ENCODE data around the gene NPAS4.

Gene NPAS4

DNA sequence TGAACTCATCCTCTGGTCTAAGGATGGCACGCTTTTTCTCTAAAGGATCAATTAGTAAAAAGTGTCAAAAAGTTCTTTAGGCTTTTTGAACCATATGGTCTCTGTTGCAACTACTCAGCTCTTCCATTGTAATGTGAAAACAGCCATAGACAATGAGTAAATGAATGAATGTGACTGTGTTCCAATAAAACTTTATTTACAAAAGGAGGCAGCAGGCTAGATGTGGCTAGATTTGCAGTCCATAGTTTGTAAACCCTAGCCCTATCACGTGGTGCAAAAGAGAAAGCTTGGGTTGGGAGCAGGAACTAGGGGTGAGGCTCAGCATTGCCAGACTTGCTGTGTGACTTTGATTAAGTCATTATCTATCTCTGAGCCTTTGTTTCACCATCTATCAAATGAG lies 5.4 kb upstream of the NPAS4 start:
- H3K27me3 ChIP-seq (ENCODE audit: insufficient read depth, low read depth): peaks cover 76% of the 10 kb centered on the region
- H4K20me1 ChIP-seq (ENCODE audit: insufficient read depth): no peaks in the 10 kb centered on the region
- H3K79me2 ChIP-seq (ENCODE audit: insufficient read depth, low read depth): no peaks in the 10 kb centered on the region
- no peak overlapping the region for H3K9ac ChIP-seq
- no peak overlapping the region for H2AFZ ChIP-seq (ENCODE audit: low read depth)
- peaks cover 13% of the 10 kb centered on the region for H3K4me1 ChIP-seq (ENCODE audit: low read depth, poor library complexity, severe bottlenecking)
- TF ChIP-seq CTCF (conservative IDR thresholded peaks at IDR 0.05; ENCODE audit: low read depth, low read length): no peak
- no peak overlapping the region for H3K27ac ChIP-seq
- no peak overlapping the region for H3K4me3 ChIP-seq (IDR thresholded peaks at IDR 0.05; ENCODE audit: insufficient read depth, low read depth, low read length)
- H3K4me2 ChIP-seq: no peak overlapping the region
- H3K36me3 ChIP-seq (ENCODE audit: insufficient read depth): no peaks in the 10 kb centered on the region

DNA sequence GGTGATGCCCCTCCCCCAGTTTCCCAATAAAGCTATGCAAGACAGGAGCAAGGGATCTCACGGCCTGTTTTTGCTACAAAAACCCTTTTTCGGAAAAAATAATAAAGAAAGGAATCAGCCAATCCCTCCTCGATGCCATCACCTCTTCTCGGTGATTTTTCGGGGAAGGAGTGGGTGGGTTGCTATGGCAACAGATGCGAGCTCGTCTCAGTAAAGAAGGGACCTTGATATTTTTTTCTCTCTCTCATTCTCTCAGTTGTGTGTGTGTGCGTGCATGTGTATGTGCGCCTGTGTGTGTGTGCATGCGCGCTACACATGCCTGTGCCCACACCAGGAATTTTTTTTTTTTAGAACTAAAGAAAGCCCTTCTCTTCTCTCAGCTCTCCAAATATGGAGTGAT lies 3.8 kb upstream of the NPAS4 start:
- TF ChIP-seq CTCF (conservative IDR thresholded peaks at IDR 0.05; ENCODE audit: low read depth, low read length): no peak
- H3K27me3 ChIP-seq (ENCODE audit: insufficient read depth, low read depth): peaks cover 60% of the 10 kb centered on the region
- H3K27ac ChIP-seq: no peak overlapping the region

DNA sequence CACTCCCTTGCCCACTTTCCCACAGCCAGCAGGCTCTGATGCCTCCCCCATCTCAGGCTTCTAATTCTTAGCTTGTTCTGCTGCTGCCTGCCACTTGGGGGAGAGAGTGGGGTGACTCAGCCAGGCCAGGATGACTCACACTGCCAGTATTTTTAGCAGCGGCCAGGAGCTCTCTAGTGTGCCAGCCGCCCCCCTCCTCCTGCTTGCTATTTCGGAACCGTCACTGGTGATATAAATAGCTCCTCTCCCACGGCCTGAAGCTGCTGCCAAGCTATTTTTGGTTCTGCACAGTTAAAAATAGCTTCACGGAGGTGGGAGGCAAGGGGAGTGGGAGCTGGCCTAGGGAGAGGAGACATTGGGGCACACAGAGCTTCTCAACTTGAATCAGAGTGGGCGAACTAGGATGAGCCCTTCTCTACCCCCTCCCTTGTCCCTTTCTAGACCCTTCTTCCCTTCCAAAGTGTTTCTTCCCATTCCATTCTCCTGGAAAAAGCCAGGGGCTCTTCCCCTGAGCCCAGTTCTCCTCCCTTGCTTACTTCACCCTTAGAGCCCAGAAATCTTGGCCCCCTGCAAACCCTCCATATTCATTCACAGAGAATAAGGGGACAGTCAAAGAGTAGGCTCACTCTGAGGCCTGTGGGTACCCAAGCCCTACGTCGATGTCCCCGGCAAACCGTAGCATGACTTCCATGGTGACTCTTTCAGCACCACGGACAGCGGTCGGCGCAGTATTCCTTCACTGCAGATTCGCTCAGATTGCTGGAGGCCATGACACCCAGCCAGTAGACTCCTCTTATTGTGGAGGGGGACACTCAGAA lies 2.5 kb upstream of the NPAS4 start:
- peaks cover 49% of the 10 kb centered on the region for H3K27me3 ChIP-seq (ENCODE audit: insufficient read depth, low read depth)
- no peak overlapping the region for H2AFZ ChIP-seq (ENCODE audit: low read depth)
- peak overlapping the region; percentile 41; the same call in 1 of the 2 replicates for H3K4me2 ChIP-seq
- no peak overlapping the region for H3K27ac ChIP-seq
- H3K4me3 ChIP-seq (IDR thresholded peaks at IDR 0.05; ENCODE audit: insufficient read depth, low read depth, low read length): no peak overlapping the region
- no peak overlapping the region for H3K9ac ChIP-seq
- no peaks in the 10 kb centered on the region for H3K36me3 ChIP-seq (ENCODE audit: insufficient read depth)
- H4K20me1 ChIP-seq (ENCODE audit: insufficient read depth): no peaks in the 10 kb centered on the region
- H3K4me1 ChIP-seq (ENCODE audit: low read depth, poor library complexity, severe bottlenecking): peaks cover 13% of the 10 kb centered on the region
- no peaks in the 10 kb centered on the region for H3K79me2 ChIP-seq (ENCODE audit: insufficient read depth, low read depth)
- peak; percentile 26; the same call in 1 of the 2 replicates for TF ChIP-seq CTCF (conservative IDR thresholded peaks at IDR 0.05; ENCODE audit: low read depth, low read length)

More for the DNA sequence above, 3.8 kb upstream of the NPAS4 start:
- Histone ChIP-seq H2AFZ (ENCODE audit: low read depth) (no peak overlapping the region), H3K4me1 (ENCODE audit: low read depth, poor library complexity, severe bottlenecking) (peaks cover 13% of the 10 kb centered on the region), H3K79me2 (ENCODE audit: insufficient read depth, low read depth) (no peaks in the 10 kb centered on the region), H3K36me3 (ENCODE audit: insufficient read depth) (no peaks in the 10 kb centered on the region), H3K9ac (no peak overlapping the region), H3K4me3 (IDR thresholded peaks at IDR 0.05; ENCODE audit: insufficient read depth, low read depth, low read length) (no peak overlapping the region), H4K20me1 (ENCODE audit: insufficient read depth) (no peaks in the 10 kb centered on the region), H3K4me2 (no peak overlapping the region)

- Histone ChIP-seq H3K27me3 (ENCODE audit: insufficient read depth, low read depth) (peaks cover 45% of the 10 kb centered on the region), H2AFZ (ENCODE audit: low read depth) (no peak overlapping the region), H3K4me3 (IDR thresholded peaks at IDR 0.05; ENCODE audit: insufficient read depth, low read depth, low read length) (no peak overlapping the region), H3K4me2 (no peak overlapping the region), H3K9ac (no peak overlapping the region), H4K20me1 (ENCODE audit: insufficient read depth) (no peaks in the 10 kb centered on the region), H3K4me1 (ENCODE audit: low read depth, poor library complexity, severe bottlenecking) (peaks cover 13% of the 10 kb centered on the region), H3K36me3 (ENCODE audit: insufficient read depth) (no peaks in the 10 kb centered on the region), H3K27ac (no peak overlapping the region), H3K79me2 (ENCODE audit: insufficient read depth, low read depth) (no peaks in the 10 kb centered on the region)
- no peak for TF ChIP-seq CTCF (conservative IDR thresholded peaks at IDR 0.05; ENCODE audit: low read depth, low read length)
These were observed 1.9 kb upstream of the NPAS4 start for GRCh38 chr11:66418986-66419308.
